Progenitor cell of endocrine pancreas (in vitro differentiated cells): ENCODE measurements around the gene FAM78A. TPM values are rescaled to one million over a fixed set of nuclear protein-coding genes. Genes with fewer than 3 reads are reported as not detected.

Experiments used
- total RNA-seq: library from RNA; stranded (reverse); gene quantifications from 2 replicates; pipeline ENCODE4 v1.2.1, GENCODE V29; 2021

Gene FAM78A
- total RNA-seq, 1 donor from 2014 or later, result 2.0 TPM

Other genes with a start within 250 kb of the FAM78A start
- gene AIF1L, start 180.0 kb downstream of the FAM78A start, total RNA-seq, result 71.1 and 72.5 TPM in 2 replicates
- 61.0 and 62.2 TPM in 2 replicates for gene NUP214, start 150.9 kb downstream of the FAM78A start, total RNA-seq
- gene PLPP7, start 13.2 kb upstream of the FAM78A start, total RNA-seq, result 3.6 TPM in 2 replicates
- 416 and 460 TPM in 2 replicates for gene PRRC2B, start 117.6 kb upstream of the FAM78A start, total RNA-seq
- 61.0 and 64.3 TPM in 2 replicates for gene POMT1, start 226.4 kb upstream of the FAM78A start, total RNA-seq